HEK293T (cell line): ENCODE results near the gene KRT79.

Experiments
- ARNT ChIP-seq: fragments of 450-650 bp; IDR thresholded peaks from 2 replicates; pipeline ENCODE4 v1.6.1; 2017; ENCODE audit warnings: mild to moderate bottlenecking
- BHLHE40 ChIP-seq: fragments of 450-650 bp; IDR thresholded peaks from 2 replicates; pipeline ENCODE4 v1.6.1; 2016; ENCODE audit warnings: mild to moderate bottlenecking, moderate library complexity, borderline replicate concordance
- ELF4 ChIP-seq: fragments of 450-650 bp; IDR thresholded peaks from 2 replicates; pipeline ENCODE4 v1.6.1; 2017; ENCODE audit warnings: antibody characterized with exemption
- FOXM1 ChIP-seq: fragments of 450-650 bp; IDR thresholded peaks from 2 replicates; pipeline ENCODE4 v1.6.1; 2017; ENCODE audit warnings: mild to moderate bottlenecking, borderline replicate concordance
- SUZ12 ChIP-seq: fragments of 450-650 bp; IDR thresholded peaks from 2 replicates; pipeline ENCODE4 v1.6.1; 2016; ENCODE audit warnings: mild to moderate bottlenecking
- ZNF384 ChIP-seq: fragments of 450-650 bp; IDR thresholded peaks from 2 replicates; pipeline ENCODE4 v1.6.1; 2016

GRCh38 chr12:52806169-52806811 lies 27.8 kb downstream of the KRT79 start:
- TF ChIP-seq FOXM1 (no peak), ARNT (no peak), ZNF384 (no peak), SUZ12 (no peak), ELF4 (no peak), BHLHE40 (no peak)
